DMS 273 (cell line): ENCODE results near the gene PALLD.

Source experiments
- DNase-seq: peaks from one replicate; lab custom pipeline; 2025; ENCODE audit not compliant: unreplicated experiment; lab: John Stamatoyannopoulos, UW

PALLD gene

GRCh38 chr4:168666531-168666930 lies 169.7 kb downstream of the PALLD start:
- no peak for DNase-seq

GRCh38 chr4:168667376-168667775 lies 170.5 kb downstream of the PALLD start:
- DNase-seq = no peak

- no peak for DNase-seq
Measured at GRCh38 chr4:168667921-168668320, 171.1 kb downstream of the PALLD start.

- no peak for DNase-seq
Measured at GRCh38 chr4:168673476-168673875, 176.6 kb downstream of the PALLD start.

- DNase-seq = no peak
Measured at GRCh38 chr4:168674077-168674747, 177.4 kb downstream of the PALLD start.

- DNase-seq = no peak
Measured at GRCh38 chr4:168674866-168675265, 178.0 kb downstream of the PALLD start.

- DNase-seq = no peak
Measured at GRCh38 chr4:168677063-168677462, 180.2 kb downstream of the PALLD start.

- DNase-seq = no peak
Measured at GRCh38 chr4:168677879-168678278, 181.0 kb downstream of the PALLD start.

GRCh38 chr4:168678751-168679366 lies 182.0 kb downstream of the PALLD start:
- DNase-seq = no peak

GRCh38 chr4:168679397-168679796 lies 182.5 kb downstream of the PALLD start:
- no peak for DNase-seq

GRCh38 chr4:168679819-168680218 lies 183.0 kb downstream of the PALLD start:
- DNase-seq = no peak

- no peak for DNase-seq
Measured at GRCh38 chr4:168682898-168683500, 186.1 kb downstream of the PALLD start.

- DNase-seq = no peak
Measured at GRCh38 chr4:168683595-168683994, 186.7 kb downstream of the PALLD start.

GRCh38 chr4:168685136-168685809 lies 188.4 kb downstream of the PALLD start:
- no peak for DNase-seq

GRCh38 chr4:168688584-168688983 lies 191.7 kb downstream of the PALLD start:
- DNase-seq = no peak

GRCh38 chr4:168689791-168690190 lies 192.9 kb downstream of the PALLD start:
- DNase-seq = no peak

GRCh38 chr4:168690199-168690598 lies 193.3 kb downstream of the PALLD start:
- no peak for DNase-seq

- DNase-seq = no peak
Measured at GRCh38 chr4:168691631-168692369, 194.9 kb downstream of the PALLD start.

- no peak for DNase-seq
Measured at GRCh38 chr4:168693750-168694490, 197.1 kb downstream of the PALLD start.

- no peak for DNase-seq
Measured at GRCh38 chr4:168694667-168695066, 197.8 kb downstream of the PALLD start.

- DNase-seq = no peak
Measured at GRCh38 chr4:168695288-168695687, 198.4 kb downstream of the PALLD start.
